Lower lobe of right lung (tissue), 2 donors: ENCODE results near the gene SSTR4. TPM values are rescaled to one million over a fixed set of nuclear protein-coding genes. Genes with fewer than 3 reads are reported as not detected.
"Not testable (repeated sequence)": the region's sequence is repeated elsewhere in the genome, so short reads cannot be mapped to it uniquely, and the experiment has no call there.

Source experiments
- ATAC-seq, 2 donors: fragments of 200-7000 bp; cut with Tn5 transposase; one replicate each; pipeline ENCODE4 v1.9.1; 2020 to 2022; ENCODE audit warnings: mild to moderate bottlenecking in 2 of 2, moderate library complexity in 2 of 2
- DNase-seq: peaks from one replicate; pipeline ENCODE4 v3.0.0-alpha.2; 2020
- H3K27ac ChIP-seq: fragments of 200-600 bp; one replicate; pipeline ENCODE4 v1.8.0; 2022
- H3K27me3 ChIP-seq: fragments of 200-600 bp; one replicate; pipeline ENCODE4 v1.8.0; 2022; ENCODE audit warnings: low read depth
- H3K36me3 ChIP-seq: fragments of 200-600 bp; one replicate; pipeline ENCODE4 v1.8.0; 2022; ENCODE audit warnings: mild to moderate bottlenecking
- H3K4me1 ChIP-seq: fragments of 200-600 bp; one replicate; pipeline ENCODE4 v1.8.0; 2022
- H3K4me3 ChIP-seq: fragments of 200-600 bp; one replicate; pipeline ENCODE4 v1.8.0; 2022; ENCODE audit warnings: mild to moderate bottlenecking
- H3K9me3 ChIP-seq: fragments of 200-600 bp; one replicate; pipeline ENCODE4 v1.8.0; 2022
- CTCF ChIP-seq: fragments of 200-600 bp; IDR thresholded peaks from one replicate; pipeline ENCODE4 v1.8.0; 2022; ENCODE audit warnings: antibody characterized with exemption, mild to moderate bottlenecking
- intact Hi-C: fragments of 100-400 bp; cut with DNase I; formaldehyde crosslinking; loops from one replicate; pipeline ENCODE4 v1.11.0; 2022
- total RNA-seq: library from RNA; stranded (reverse); fragmentation: NEBNext Ultra II Directional; extraction: Animal tissue kit (Norgen Biotek cat#: 25700); gene quantifications from one replicate; pipeline ENCODE4 v1.2.1, GENCODE V29; 2021
- donor health status: DM: no; HTN: yes; CAD: no; lungs with severe emphysema.

Gene SSTR4
- total RNA-seq, 1 donor from 2014 or later: 0.35 TPM

- Histone ChIP-seq H3K4me1 (peaks cover 11% of the 10 kb centered on the region), H3K36me3 (no peaks in the 10 kb centered on the region), H3K27ac (no peak overlapping the region), H3K9me3 (no peaks in the 10 kb centered on the region), H3K27me3 (no peaks in the 10 kb centered on the region), H3K4me3 (no peak overlapping the region)
- no peak for TF ChIP-seq CTCF
- ATAC-seq: no peak
- intact Hi-C loops: no loop called here
- DNase-seq: no peak
Measured at GRCh38 chr20:23021951-23022350, 13.2 kb upstream of the SSTR4 start.

DNA sequence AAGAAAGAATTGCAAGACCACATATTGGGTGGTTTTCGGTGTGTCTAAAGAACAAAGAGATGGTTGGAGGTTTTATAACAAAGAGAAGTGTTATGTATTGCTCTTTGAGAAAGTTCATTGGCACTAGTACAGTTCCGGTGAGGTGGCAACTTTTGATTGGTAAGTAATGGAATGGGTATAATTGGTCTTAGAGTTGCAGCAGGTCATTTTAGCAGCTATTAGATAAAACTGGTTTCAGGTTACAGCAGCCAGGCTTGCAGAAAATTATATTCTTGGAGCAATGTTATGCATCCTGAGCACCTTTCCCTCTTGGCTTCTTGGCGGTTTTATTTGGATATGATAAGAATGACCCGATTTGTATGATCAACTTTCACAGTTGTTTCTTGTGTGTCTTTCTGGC lies 12.3 kb upstream of the SSTR4 start:
- Histone ChIP-seq H3K27me3 (no peaks in the 10 kb centered on the region), H3K9me3 (no peaks in the 10 kb centered on the region), H3K4me1 (peaks cover 11% of the 10 kb centered on the region), H3K4me3 (no peak overlapping the region), H3K27ac (no peak overlapping the region), H3K36me3 (no peaks in the 10 kb centered on the region)
- no peak for TF ChIP-seq CTCF
- ATAC-seq (no peak), DNase-seq (no peak)
- intact Hi-C loops: no loop called here

DNA sequence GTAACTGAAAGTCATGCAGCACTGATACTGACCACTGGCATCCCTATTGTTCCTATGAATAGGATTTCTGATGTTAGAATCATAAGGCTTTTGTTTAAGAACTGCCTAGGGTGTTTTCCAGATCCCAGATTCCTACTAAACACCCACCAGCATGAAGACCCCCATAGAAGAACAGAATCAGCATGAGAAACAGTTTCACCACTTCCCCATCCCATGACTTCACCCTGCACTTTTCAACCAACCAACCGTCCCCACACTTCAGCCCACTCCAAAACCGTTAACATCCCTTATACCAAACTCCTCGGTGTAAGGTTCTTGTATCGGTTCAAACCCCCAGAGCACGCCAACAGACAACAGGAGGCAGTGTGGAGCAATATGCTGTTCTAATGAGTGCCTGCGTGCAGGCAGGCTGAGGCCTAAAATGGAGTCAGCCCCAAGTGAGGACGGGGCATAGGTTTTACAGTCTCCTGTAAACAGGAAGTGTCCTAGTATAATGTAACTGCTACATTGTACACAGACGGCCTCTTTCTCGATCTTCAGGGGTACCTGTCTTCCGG lies 11.4 kb upstream of the SSTR4 start:
- no peaks in the 10 kb centered on the region for H3K27me3 ChIP-seq
- no peak for DNase-seq
- no peak for TF ChIP-seq CTCF
- intact Hi-C loops: no loop called here
- peaks cover 11% of the 10 kb centered on the region for H3K4me1 ChIP-seq
- no peak overlapping the region for H3K4me3 ChIP-seq
- no peak overlapping the region for H3K27ac ChIP-seq
- no peaks in the 10 kb centered on the region for H3K36me3 ChIP-seq
- no peaks in the 10 kb centered on the region for H3K9me3 ChIP-seq
- ATAC-seq: no peak

DNA sequence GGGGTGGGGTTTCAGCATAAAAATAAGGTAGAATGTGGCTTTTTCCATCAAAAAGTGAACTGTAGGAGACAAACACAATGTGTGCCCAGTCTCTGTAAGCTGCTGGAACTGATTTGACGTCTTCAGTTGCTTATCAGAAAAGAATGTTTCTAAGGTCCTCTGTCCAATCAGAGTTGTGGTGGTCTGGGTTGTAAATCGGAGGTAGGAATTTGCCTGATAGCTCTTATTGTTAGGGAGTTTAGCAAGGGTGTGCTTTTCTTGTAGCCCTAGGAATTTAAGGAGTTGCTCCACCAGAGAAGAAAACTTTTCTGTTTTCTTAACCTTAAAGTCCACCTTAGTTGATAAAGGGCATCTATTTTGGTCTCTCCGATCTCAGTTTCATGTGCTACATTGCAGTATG lies 10.4 kb upstream of the SSTR4 start:
- no peak for DNase-seq
- H3K4me1 ChIP-seq: peaks cover 15% of the 10 kb centered on the region
- no peaks in the 10 kb centered on the region for H3K27me3 ChIP-seq
- H3K4me3 ChIP-seq: no peak overlapping the region
- no peak for TF ChIP-seq CTCF
- H3K36me3 ChIP-seq: no peaks in the 10 kb centered on the region
- ATAC-seq: no peak
- no peak overlapping the region for H3K27ac ChIP-seq
- H3K9me3 ChIP-seq: no peaks in the 10 kb centered on the region
- intact Hi-C loops: no loop called here

- H3K27me3 ChIP-seq, H3K27ac ChIP-seq, intact Hi-C loops, H3K4me3 ChIP-seq, H3K36me3 ChIP-seq, H3K9me3 ChIP-seq, ATAC-seq: not testable (repeated sequence)
- DNase-seq: peak; percentile 73
- H3K4me1 ChIP-seq: peaks cover 15% of the 10 kb centered on the region
Measured at GRCh38 chr20:23025503-23025902, 9.6 kb upstream of the SSTR4 start.

- intact Hi-C loops: no loop called here
- Histone ChIP-seq H3K4me3 (no peak overlapping the region), H3K27ac (no peak overlapping the region), H3K27me3 (no peaks in the 10 kb centered on the region), H3K9me3 (no peaks in the 10 kb centered on the region), H3K36me3 (no peaks in the 10 kb centered on the region), H3K4me1 (peaks cover 15% of the 10 kb centered on the region)
- peak; percentile 56 to 62 for ATAC-seq
- TF ChIP-seq CTCF: no peak
- peak; percentile 63 for DNase-seq
Measured at GRCh38 chr20:23027721-23028120, 7.4 kb upstream of the SSTR4 start.
